Transverse colon (tissue), 4 donors: Measurements from ENCODE around the gene GNAS.

ENCODE experiments used
- POLR2AphosphoS5 ChIP-seq, 3 donors: sonication (generic); formaldehyde crosslinking; IDR thresholded peaks; one replicate each; pipeline ENCODE4 v1.6.1; 2016; ENCODE audit warnings: antibody characterized with exemption in 3 of 3
- TF ChIP-seq, protein P1 (sequence below), 5 experiments: fragments of 200-600 bp in 3 of 5; fragments of 450-650 bp in 2 of 5; sonication (generic) in 3 of 5; IDR thresholded peaks; 1 replicate in 2 of 5; 2 replicates in 3 of 5; pipeline ENCODE4 v1.5.1; 2016 to 2017; ENCODE audit warnings: antibody characterized with exemption in 5 of 5, inconsistent platforms in 3 of 5, mild to moderate bottlenecking in 2 of 5, moderate library complexity in 1 of 5

DNA sequence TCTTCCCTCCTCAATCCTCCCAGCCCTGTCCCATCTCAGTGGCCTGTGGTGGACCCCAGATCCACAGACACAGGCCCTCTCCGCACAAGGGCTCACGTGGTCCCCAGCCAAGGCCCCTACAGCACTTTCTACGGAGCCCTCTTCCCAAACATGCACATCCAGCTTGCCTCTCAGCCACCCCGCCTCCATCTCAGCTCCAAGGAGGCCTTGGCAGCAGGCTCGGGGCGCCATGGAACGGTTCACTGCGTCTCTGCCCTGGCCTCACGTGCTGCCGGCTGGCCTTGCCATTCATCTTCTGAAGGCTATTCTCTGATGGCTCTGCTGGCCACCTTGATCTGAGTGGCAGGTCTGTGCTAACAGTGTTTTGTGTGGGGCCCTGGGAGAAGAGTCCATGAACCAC lies 34.8 kb upstream of the GNAS start:
- TF ChIP-seq, protein P1, sequence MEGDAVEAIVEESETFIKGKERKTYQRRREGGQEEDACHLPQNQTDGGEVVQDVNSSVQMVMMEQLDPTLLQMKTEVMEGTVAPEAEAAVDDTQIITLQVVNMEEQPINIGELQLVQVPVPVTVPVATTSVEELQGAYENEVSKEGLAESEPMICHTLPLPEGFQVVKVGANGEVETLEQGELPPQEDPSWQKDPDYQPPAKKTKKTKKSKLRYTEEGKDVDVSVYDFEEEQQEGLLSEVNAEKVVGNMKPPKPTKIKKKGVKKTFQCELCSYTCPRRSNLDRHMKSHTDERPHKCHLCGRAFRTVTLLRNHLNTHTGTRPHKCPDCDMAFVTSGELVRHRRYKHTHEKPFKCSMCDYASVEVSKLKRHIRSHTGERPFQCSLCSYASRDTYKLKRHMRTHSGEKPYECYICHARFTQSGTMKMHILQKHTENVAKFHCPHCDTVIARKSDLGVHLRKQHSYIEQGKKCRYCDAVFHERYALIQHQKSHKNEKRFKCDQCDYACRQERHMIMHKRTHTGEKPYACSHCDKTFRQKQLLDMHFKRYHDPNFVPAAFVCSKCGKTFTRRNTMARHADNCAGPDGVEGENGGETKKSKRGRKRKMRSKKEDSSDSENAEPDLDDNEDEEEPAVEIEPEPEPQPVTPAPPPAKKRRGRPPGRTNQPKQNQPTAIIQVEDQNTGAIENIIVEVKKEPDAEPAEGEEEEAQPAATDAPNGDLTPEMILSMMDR (IDR thresholded peaks at IDR 0.05): no peak
- TF ChIP-seq POLR2AphosphoS5 (IDR thresholded peaks at IDR 0.05): no peak
